GM19455 (cell line): ENCODE measurements around the gene CYP4X1.
"Not testable (repeated sequence)": the region's sequence is repeated elsewhere in the genome, so short reads cannot be mapped to it uniquely, and the experiment has no call there.

ENCODE experiments used
- ATAC-seq: cut with Tn5 transposase; IDR thresholded peaks from one replicate; pipeline ENCODE4 v1.9.1; 2021; ENCODE audit not compliant: unreplicated experiment

The CYP4X1 gene

DNA sequence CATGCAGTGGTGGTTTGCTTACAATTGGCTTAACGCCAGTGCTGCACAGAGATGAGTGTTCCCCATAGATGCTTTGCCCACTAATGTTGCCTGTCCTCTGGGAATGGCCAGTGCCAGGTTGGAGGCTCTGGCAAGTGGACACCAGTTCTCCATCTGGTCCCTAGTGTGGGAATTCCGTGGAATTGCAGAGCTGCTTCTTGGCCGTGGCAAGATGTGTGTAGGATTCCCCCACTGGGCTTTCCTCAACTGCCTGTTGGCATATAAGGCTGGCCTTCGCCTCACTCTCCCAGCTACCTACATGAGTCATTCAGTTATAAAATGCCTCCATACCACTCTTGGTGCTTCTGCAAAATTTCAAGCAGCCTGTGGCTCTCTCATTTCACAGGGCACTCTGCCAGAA is 45.6 kb downstream of the CYP4X1 start:
- ATAC-seq: not testable (repeated sequence)

DNA sequence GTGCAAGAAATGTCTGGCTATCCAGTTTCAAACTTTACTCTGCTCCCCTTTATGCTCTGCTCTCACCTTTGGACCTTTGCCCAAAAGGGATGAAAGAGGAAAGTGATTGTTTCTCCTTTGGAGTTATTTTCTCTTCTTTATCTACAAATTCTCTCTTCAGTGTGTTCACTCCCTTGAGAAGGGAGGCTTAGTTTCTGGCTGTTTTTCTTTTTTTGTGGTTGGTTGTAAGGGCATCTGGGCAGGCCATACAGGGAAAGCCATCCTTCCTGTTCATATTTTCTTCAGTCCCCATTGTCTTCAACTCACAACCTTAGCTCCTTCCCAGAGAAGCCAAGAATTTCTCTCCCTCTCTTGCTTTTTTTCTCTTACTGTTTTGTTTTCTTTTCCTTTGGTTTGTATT is 46.0 kb downstream of the CYP4X1 start:
- ATAC-seq: not testable (repeated sequence)

DNA sequence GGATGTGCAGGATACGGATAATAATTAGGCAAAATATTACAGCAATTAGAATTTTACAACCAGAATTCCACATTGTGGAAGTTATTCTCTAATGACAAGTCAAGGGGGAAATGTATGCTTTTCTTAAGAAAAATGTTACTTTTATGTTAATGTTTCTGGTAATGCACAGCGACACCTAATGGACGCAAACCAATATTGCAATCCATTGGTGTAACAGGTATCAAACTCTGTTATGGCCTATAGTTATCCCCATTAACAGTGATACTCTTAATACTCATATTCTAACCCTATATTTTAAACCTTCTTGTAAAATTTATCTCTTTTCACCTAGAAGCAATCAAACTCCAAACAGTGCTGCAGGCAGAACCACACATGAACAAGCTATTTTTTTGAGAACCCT is 65.9 kb downstream of the CYP4X1 start:
- not testable (repeated sequence) for ATAC-seq

DNA sequence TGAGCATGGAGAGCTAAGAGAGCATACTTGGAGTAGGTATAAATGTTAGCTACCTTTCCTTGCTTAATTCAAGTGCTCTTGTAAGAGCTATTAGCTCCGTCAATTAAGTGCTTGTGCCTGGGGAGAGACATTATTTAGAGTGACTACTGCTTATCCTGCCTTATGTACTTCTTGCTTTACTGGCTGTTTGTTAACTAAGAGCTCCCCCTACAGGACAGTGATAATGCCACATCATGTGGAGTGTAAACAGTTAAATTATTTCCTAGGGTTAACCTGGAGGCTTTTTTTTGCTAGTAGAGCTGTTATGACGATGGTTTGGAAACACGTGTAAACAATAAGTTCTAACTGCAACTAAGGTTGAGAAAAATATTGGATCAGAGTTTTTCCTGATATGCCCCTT is 68.0 kb downstream of the CYP4X1 start:
- ATAC-seq: not testable (repeated sequence)
